HG03064 (cell line): Measurements from ENCODE around the gene ZNF790.
"Not testable (repeated sequence)": the region's sequence is repeated elsewhere in the genome, so short reads cannot be mapped to it uniquely, and the experiment has no call there.

ENCODE experiments used
- ATAC-seq: cut with Tn5 transposase; IDR thresholded peaks from one replicate; pipeline ENCODE4 v1.9.1; 2021; ENCODE audit warnings: low read depth; ENCODE audit not compliant: unreplicated experiment

The ZNF790 gene

DNA sequence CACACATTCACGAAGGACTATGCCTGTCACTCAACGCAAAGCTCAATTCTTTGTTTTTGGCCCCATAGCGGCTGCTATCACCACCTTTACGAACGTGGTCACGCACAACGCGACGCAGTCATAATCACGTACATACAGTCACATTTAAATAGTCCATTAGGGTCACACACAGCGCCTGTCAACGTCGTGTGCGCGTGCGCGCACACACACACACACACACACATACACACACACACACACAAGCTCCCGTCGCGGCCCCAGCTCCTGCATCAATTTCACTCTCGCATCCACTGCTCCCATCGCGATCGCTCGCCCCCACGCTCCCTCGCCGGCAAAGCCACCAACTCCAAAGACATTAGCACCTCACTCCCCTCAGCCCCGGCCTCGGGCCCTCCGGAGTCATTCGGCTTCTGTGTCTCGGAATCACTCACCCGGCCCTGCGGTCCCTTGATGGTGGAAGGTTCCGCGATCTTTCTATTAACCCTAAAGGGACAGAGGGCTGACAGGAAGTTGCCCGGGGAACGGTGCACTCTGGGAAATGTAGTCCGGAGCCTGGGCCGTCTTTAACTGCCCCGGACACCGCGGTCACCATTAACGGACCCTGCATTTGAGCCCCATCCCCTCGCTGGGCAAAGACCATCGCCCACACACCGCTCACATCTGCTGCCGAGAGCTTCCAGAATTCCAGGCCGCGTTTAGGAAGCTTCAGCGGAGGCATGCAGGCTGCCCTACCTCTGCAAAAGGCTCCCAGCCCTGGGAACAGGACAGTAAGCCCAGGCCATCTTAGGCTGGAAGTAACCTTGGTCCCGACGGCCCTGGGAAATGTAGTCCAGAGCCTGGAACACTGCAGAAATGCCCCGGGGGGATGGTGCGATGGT, at the start of gene ZNF790:
ZNF790 (minus strand) TSS at position 482 of the 878 bp plus-strand sequence. CDS start 12,768 bp downstream, outside the sequence.
- peak; percentile 85 for ATAC-seq

DNA sequence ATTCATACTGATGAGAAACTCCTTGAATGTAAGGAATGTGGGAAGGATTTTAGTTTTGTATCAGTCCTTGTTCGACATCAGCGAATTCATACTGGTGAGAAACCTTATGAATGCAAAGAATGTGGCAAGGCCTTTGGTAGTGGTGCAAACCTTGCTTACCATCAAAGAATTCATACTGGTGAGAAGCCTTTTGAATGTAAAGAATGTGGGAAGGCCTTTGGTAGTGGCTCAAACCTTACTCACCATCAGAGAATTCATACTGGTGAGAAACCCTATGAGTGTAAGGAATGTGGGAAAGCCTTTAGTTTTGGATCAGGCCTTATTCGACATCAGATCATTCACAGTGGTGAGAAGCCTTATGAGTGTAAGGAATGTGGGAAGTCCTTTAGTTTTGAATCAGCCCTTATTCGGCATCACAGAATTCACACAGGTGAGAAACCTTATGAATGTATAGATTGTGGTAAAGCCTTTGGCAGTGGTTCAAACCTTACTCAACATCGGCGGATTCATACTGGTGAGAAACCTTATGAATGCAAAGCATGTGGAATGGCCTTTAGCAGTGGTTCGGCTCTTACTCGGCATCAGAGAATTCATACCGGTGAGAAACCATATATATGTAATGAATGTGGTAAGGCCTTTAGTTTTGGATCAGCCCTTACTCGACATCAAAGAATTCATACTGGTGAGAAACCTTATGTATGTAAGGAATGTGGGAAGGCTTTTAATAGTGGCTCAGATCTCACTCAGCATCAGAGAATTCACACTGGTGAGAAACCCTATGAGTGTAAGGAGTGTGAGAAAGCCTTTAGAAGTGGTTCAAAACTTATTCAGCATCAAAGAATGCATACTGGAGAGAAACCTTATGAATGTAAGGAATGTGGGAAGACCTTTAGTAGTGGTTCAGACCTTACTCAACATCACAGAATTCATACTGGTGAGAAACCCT, 39.1 kb upstream of the ZNF790 start:
- no peak for ATAC-seq

DNA sequence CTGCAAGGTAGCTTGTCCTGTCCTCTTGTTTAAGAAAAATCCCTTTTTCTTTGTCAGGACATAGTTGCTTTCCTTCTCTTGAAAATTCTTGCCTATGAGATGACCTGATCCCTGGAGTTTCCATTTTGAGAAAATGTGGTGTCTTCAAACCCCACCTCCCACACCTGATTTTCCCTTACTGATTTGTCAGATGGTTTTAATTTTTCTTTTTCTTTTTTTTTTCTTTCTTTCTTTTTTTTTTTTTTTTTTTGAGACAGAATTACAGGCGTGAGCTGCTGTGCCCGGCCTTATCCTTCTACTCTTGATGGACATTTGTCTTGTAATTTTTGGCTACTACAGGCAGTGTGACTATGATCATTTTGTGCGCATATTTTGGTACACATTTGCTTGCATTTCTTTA, 13.7 kb upstream of the ZNF790 start:
- no peak for ATAC-seq

DNA sequence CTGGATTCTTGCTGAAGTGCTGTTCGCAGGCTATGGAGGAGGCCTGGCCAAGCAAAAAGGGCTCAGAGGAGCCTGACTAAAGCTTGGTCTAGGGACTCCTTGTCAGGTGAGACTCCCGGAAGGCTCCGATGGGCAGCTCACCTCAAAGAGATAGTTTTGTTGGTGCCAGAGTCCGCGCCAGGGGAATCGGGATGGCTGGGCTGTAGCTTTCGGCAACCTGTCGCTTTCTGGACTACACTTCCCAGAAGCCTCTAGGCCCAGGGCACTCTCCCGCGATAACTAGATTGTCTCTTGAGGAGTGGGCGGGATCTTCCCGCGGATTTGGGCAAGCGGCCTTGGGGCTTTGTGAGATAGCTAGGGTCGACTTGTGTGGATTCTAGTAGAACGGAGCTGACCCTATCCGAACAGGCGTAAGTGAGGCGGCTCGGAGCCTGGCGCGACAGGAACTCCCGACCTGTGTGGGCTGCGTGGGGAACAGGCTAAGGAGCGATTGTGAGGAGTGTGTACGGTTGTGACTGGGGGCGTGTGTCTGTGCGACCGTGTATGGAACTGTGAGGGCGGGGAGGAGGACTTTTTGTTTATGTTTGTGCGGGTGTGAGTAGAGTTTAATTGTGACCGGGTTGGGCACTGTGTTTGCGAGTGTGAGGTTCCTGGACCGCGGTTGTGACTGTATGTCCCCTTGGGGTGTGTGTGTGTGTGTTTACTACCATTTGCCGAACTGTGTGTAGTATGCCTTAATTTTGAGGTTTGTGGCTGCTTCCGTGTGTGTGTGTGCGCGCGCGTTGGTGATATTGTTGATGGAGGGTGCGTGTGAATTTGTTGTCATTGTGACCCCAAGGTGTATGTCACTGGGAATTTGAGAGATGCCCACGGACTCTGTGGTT, 12.6 kb upstream of the ZNF790 start, which contains the start of gene ZNF345:
ZNF345 (plus strand) TSS at position 318 of the 884 bp plus-strand sequence. CDS start 25,955 bp downstream, outside the sequence.
- no peak for ATAC-seq

DNA sequence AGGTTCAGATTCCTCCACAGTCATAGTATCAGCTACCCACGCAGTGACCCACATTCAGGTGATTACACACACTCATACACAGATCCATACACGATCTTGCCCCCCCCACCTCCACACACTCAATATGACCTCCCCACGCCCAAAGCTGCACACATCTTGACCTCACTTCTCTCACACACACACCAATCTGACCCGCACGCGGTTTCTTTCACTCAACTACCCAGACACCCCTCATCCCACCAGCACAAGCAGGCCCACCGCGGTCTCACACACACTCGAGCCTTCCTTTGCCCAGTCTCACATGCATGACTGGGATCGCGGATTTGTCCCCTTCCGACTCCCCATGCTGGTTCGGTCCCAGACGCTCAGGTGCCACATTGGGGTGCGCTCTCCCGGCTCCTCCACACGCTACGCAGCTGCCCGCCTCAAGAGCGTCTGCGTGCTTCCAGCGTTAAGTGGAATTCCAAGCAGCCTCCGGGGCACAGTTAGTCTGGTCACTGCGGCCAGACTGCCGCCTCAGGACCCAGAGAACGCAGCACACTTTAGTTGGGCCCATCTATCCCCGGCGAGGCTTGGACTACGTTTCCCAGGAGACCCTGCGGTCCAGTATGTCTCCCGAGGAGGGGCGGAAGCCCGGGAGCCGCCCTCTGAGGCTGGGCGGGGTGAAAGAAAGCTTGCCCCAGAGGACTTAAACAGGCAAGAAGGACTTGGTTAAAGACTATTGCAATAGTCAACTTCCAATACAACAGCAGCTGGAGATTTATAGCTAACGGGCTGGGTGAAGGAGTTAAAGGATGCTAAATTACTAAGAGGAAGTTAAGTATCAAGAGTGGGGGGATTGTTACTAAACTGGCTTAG, 11.7 kb upstream of the ZNF790 start:
- no peak for ATAC-seq

DNA sequence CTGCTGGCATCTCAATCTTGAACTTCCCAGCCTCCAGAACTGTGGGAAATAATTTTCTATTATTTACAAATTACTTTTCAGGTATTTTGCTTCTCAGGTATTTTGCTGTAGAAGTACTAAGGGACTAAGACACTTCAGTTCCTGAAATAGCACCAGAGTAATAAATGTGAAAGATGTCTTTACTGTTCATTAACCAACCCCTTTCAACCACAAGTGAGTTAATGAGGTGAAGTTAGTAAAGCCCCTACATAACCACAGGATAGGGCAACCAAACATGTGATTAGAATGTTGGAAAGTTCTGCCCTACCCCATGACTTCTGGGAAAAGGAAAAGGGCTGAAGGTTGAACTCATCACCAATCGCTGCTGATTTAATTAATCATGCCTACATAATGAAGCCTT, 9.8 kb upstream of the ZNF790 start:
- no peak for ATAC-seq

DNA sequence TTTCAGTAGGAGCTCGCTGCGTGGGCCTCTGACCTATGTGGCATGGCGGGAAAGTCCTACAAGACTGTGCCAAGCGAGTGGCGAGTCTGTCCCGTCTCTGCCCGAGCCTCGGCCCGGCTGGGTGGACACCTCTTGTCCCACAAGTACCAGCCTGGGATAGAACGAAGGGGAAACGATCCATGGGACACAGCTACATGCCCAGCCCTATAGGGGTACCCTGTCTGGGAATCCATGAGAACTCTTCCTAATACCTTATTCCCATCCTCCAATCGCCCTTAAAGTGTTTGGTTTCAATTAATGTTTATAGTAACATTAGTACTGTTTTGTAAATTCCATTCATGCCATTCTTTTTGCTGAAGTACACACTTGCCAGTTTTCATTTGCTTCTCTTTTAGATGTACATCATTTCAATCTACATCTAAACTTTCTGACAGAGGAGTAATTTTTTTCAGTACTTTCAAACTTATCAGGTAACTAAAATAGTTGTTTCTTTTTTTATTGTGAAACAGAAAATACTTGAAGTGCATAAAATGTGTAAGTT, 667 bp upstream of the ZNF790 start:
- ATAC-seq, result no peak

DNA sequence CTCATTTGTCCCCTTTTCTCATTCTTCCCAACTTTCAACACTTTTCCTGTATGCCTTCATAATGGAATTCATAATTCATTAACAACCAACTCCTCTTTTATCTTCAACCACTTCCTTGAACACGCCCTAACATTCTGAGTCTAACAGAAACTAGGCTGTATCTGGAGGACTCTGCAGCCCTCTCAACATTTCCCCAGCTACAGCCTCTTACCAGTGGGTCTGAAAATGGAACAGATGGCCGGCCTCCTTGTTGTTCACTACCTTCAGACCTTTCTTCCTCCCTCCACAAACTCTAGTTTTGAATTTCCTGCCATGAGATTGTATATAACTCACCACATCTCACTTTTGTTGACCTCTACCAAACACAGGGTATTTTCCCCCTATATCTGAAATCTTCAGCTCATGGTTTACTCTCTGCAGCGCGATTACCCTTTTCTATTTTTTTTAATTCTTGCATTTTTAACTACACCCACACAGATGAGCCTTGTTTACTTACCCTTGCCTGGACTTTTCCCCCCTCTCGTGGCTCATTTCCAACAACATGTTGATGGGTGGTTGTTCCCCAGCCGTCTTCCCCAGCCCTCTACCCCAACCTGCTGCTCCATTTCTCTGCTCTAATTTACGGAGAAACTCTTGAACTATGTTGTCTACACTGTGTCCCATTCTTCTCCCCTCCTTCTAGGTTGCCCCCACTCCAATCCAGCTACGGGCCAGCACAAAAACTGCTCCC, 846 bp downstream of the ZNF790 start:
- ATAC-seq, result no peak

DNA sequence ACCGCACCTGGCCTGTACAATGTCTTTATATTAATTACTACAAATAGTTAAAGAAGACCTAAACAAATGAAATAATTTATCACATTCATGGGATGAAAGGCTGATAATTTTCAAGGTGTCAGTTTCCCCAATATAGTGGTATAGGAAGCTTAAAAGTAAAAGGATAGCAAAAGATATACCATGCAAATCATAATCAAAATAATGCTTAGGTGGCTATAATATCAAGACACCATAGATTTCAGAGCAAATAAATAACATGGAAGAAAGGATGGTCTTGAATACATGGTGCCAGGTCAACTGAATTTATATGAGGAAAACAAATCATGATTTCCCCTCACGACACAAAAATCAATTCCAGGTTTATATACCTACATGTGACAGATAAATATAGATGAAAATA, 4.8 kb downstream of the ZNF790 start:
- ATAC-seq, result no peak

DNA sequence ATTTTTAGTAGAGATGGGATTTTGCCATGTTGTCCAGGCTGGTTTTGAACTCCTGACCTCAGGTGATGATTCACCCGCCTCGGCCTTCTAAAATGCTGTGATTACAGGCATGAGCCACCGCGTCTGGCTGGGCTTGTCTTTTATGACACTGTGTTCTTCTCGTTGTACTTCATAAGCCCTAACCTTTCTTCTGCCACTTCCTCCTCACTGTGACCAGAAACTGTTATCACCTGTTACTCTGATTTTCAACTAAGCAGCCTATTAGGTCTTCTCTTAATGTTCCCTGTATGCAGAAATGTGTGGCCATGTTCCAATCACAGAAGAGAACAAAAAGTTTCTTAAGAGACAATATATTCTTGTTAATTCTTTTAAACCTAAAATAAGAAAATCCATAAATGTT, 16.4 kb downstream of the ZNF790 start:
- ATAC-seq, result no peak

DNA sequence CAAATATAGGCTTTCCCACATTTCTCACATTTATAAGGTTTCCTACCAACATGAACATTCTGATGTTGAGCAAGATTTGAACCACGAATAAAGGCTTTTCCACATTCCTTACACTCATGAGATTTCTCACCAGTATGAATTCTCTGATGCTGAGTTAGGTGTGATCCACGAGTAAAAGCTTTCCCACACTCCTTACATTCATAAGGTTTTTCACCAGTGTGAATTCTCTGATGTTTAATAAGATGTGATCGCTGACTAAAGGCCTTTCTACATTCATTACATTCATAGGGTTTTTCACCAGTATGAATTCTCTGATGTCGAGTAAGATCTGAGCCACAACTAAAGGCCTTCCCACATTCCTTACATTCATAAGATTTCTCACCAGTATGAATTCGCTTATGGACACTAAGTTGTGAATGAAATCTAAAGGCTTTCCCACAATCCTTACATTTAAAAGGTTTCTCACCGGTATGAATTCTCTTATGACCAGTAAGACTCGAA, 19.0 kb downstream of the ZNF790 start:
- ATAC-seq, result no peak

DNA sequence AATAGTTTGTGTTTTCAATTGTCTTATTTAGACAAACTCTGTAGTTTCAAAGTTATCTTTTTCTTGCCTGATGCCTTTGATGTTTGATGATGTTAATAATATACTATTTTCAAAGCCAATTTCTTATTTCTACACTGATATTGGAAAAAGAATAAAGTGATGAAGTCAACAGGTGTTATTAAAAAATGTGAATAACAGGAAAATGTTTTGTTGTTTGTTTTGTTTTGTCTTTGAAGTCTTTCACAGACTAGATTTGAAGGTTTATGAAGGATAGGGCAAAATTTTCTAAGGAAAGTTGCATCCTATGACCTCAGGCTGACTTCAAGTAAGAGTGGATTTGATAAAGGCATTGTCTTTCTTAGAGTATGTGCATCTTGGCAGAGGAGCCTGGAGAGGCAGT, 31.2 kb downstream of the ZNF790 start:
- ATAC-seq, result no peak

DNA sequence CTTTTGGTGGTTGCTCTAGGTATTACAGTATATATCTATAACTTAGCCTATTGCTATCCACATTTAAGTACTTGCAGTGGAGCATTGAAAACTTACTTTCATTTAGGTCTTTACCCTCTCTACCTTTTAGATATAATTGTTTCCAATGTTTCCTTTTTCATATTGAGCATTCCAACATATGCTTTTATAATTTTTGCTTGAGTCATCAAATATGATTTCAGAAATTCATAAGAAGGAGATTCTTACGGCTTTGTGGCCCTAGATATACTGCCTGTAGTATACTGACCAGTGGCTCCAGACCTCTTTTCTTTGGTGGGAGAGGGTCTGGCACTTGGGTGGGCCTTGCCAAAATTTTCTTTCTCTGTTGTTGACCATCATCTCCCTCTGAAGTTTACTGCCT, 32.8 kb downstream of the ZNF790 start:
- ATAC-seq, result no peak

DNA sequence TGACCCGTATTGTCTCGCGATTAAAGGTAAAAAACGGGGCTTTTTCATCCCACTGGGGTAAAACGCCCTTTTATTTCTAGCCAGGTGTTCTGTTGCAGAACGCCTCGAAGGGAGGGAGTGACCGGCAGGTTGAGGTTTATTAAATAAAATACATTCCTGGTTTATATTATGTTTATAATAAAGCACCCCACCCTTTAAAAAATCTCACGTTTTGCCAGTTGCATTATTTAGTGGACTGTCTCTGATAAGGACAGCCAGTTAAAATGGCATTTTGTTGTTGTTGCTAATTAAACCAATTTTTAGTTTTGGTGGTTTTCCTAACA, 40.4 kb downstream of the ZNF790 start:
- ATAC-seq, result no peak

DNA sequence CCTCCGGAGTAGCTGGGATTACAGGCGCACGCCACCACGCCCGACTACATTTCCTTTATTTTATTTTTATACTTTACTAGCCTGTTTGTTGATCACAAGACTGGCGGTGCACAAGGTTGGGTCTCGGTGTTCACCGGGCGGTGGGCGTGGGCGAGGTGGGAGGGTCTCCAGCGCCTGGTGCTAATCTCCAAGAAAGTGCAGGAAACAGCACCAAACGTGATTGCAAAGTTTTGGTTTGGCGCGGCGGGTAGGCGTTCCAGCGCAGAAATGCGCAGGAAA, 41.5 kb downstream of the ZNF790 start:
- ATAC-seq, result no peak

DNA sequence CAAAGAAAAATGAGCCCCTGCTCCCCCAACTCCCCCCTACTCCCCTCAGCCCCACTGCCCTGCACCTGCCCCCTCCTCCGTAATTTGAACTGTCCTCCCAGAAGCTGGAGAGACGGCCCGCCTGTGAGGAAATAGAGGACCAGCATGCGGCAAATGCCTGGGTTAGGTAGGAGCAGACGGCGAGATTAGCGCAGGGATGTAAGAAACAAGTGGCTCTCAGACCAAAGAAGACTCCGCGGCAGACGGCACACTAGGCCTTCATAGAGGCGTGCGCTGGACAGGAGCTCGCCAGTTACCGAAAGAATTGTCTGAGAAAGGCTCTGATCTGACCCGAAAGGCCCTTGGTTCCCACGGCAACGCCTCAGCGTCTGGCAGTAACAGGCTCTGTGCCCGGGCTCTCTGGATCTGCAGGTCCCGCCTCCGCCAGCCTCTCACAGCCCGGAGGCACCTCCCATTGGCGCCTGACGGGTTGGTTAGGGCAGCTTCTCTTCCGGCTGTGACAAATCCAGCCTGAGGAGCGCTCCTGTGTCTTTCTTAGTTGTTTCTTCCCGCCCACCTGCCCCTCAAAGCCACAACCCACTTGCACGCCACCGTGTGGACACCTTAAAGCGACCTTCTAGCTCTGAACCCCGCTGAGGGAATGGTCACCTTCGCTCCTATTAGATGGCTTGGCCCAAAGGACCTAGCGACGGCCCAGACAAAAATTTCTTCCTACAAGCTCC, 46.6 kb downstream of the ZNF790 start:
- ATAC-seq, result not testable (repeated sequence)

DNA sequence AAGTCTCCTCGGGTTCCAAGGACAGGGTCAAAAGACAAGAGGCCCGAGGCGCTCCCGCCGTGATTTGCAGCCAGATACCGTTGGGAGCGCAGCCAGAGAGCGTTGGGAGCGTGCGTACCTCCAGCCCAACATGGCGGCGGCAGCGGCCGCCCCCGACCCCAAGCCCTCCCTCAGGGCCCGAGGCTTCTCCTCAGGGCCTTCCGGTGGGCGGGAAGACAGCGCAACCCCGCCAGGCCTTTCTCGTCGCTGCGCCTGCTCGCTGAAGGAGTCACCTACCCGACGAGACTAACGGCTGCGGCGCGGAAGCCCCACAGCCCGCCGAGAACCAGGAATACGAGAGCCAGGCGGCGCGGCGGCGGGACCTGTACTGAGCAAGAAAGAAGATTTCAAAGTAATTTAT, 62.4 kb downstream of the ZNF790 start:
- ATAC-seq, result no peak

DNA sequence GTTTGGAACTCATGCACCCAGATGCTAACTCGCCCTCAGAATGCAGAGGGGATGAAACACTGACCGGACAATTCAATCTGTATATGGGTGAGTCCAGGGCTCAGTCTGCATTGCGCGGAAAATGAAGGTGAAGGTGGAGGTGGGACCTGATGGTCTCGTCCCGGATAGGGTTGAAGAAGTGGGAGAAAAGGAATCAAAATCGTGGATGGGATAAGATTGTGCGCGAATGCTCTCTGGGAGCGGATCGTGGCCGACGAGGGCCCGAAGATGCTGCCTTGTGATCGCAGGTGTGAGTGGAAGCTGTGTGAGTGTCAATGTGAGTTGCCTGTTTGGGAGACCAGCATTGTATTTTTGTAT, 65.0 kb downstream of the ZNF790 start:
- ATAC-seq, result no peak
